ENCODE results near the gene B4GALT1.
A peak's percentile ranks its signal among the peaks of the same experiment; 100 is the strongest.
"Not testable (repeated sequence)": the region's sequence is repeated elsewhere in the genome, so short reads cannot be mapped to it uniquely, and the experiment has no call there.

The B4GALT1 gene

GRCh38 chr9:33161589-33162132, 5.5 kb downstream of the B4GALT1 start:
- DNase-seq (ENCODE audit: low read depth), result no peak

- DNase-seq (ENCODE audit: low read depth), result peak; percentile 99
Measured at GRCh38 chr9:33161011-33161588, 6.0 kb downstream of the B4GALT1 start.

GRCh38 chr9:33160446-33160845, 6.7 kb downstream of the B4GALT1 start:
- DNase-seq (ENCODE audit: low read depth), result not testable (repeated sequence)

GRCh38 chr9:33159777-33160127, 7.4 kb downstream of the B4GALT1 start:
- peak; percentile 93 for DNase-seq (ENCODE audit: low read depth)

- peak; percentile 66 for DNase-seq (ENCODE audit: low read depth)
Measured at GRCh38 chr9:33158843-33159776, 8.0 kb downstream of the B4GALT1 start.

GRCh38 chr9:33157960-33158842, 8.9 kb downstream of the B4GALT1 start:
- no peak for DNase-seq (ENCODE audit: low read depth)

- peak; percentile 44 for DNase-seq (ENCODE audit: low read depth)
Measured at GRCh38 chr9:33155393-33155792, 11.7 kb downstream of the B4GALT1 start.

- DNase-seq (ENCODE audit: low read depth), result no peak
Measured at GRCh38 chr9:33154371-33154770, 12.8 kb downstream of the B4GALT1 start.

GRCh38 chr9:33153666-33154065, 13.5 kb downstream of the B4GALT1 start:
- no peak for DNase-seq (ENCODE audit: low read depth)

GRCh38 chr9:33153001-33153400, 14.1 kb downstream of the B4GALT1 start:
- DNase-seq (ENCODE audit: low read depth), result no peak

GRCh38 chr9:33151601-33152000, 15.5 kb downstream of the B4GALT1 start:
- DNase-seq (ENCODE audit: low read depth), result no peak

- DNase-seq (ENCODE audit: low read depth), result peak; percentile 96
Measured at GRCh38 chr9:33151007-33151557, 16.1 kb downstream of the B4GALT1 start.

GRCh38 chr9:33148367-33149014, 18.6 kb downstream of the B4GALT1 start:
- DNase-seq (ENCODE audit: low read depth), result no peak

GRCh38 chr9:33147416-33148169, 19.5 kb downstream of the B4GALT1 start:
- no peak for DNase-seq (ENCODE audit: low read depth)

GRCh38 chr9:33146298-33146697, 20.8 kb downstream of the B4GALT1 start:
- no peak for DNase-seq (ENCODE audit: low read depth)

GRCh38 chr9:33144551-33144950, 22.6 kb downstream of the B4GALT1 start:
- DNase-seq (ENCODE audit: low read depth), result no peak

- DNase-seq (ENCODE audit: low read depth), result peak; percentile 85
Measured at GRCh38 chr9:33143241-33143661, 23.9 kb downstream of the B4GALT1 start.

- DNase-seq (ENCODE audit: low read depth), result no peak
Measured at GRCh38 chr9:33142535-33142934, 24.6 kb downstream of the B4GALT1 start.

- no peak for DNase-seq (ENCODE audit: low read depth)
Measured at GRCh38 chr9:33140401-33141360, 26.5 kb downstream of the B4GALT1 start.

Measured in EH (cell line).